GM10847 (cell line): ENCODE data around the gene WDCP.

Experiments
- POLR2A ChIP-seq: IDR thresholded peaks from 2 replicates; pipeline ENCODE4 v1.6.1; 2011; ENCODE audit not compliant: insufficient read length; ENCODE audit errors: extremely low read depth

Gene WDCP

GRCh38 chr2:23992931-23993330, 54.3 kb downstream of the WDCP start:
- TF ChIP-seq POLR2A: no peak

GRCh38 chr2:23988371-23988770, 58.8 kb downstream of the WDCP start:
- TF ChIP-seq POLR2A: no peak
